Body of pancreas (tissue), 4 donors: Measurements from ENCODE around the gene ARHGDIA. TPM values are rescaled to one million over a fixed set of nuclear protein-coding genes. Genes with fewer than 3 reads are reported as not detected.

Experiments used
- ATAC-seq: fragments of 150-250 bp; one replicate; pipeline ENCODE4 v1.9.1; 2016
- DNase-seq, 4 donors: peaks; one replicate each; pipeline ENCODE4 v3.0.0-alpha.2; 2019
- H3K27ac ChIP-seq, 4 donors: fragments of 200-600 bp; sonication (generic); 1 replicate in 3 of 4; 2 replicates in 1 of 4; pipeline versions ENCODE4 v1.5.1 to v1.6.1; 2016 to 2019; ENCODE audit warnings: mild to moderate bottlenecking in 1 of 4, mixed read lengths in 1 of 4, moderate library complexity in 1 of 4
- H3K27me3 ChIP-seq, 2 donors: fragments of 200-600 bp; sonication (generic); one replicate each; pipeline ENCODE4 v1.6.0; 2016; ENCODE audit warnings: mild to moderate bottlenecking in 1 of 2
- H3K36me3 ChIP-seq, 2 donors: fragments of 200-600 bp; sonication (generic); replicated peaks in 1 of 2; 2 replicates each; pipeline ENCODE4 v1.5.1; 2016; ENCODE audit warnings: low read depth in 2 of 2; ENCODE audit not compliant: insufficient read depth in 1 of 2
- H3K4me1 ChIP-seq: fragments of 200-600 bp; sonication (generic); one replicate; pipeline ENCODE4 v1.6.0; 2016
- H3K4me3 ChIP-seq, 2 donors: fragments of 200-600 bp; sonication (generic); 1 replicate in 1 of 2; 2 replicates in 1 of 2; pipeline ENCODE4 v1.5.1; 2016 to 2019
- H3K9me3 ChIP-seq, 3 donors: fragments of 200-600 bp; sonication (generic); 1 replicate in 2 of 3; 2 replicates in 1 of 3; pipeline ENCODE4 v1.5.1; 2016
- POLR2A ChIP-seq, 3 donors: fragments of 450-650 bp; IDR thresholded peaks; one replicate each; pipeline ENCODE4 v1.6.1; 2016; ENCODE audit warnings: antibody characterized with exemption in 3 of 3, mild to moderate bottlenecking in 2 of 3
- WGBS, 2 donors: methylation state at CpG; one replicate each; pipeline ENCODE4 v1.1.5; 2017; 5-methylcytosine and 5-hydroxymethylcytosine counted together
- intact Hi-C: fragments of 100-400 bp; cut with DNase I; formaldehyde crosslinking; loops from one replicate; pipeline ENCODE4 v1.15.1; 2023
- total RNA-seq, 2 donors: library from RNA; depleted of rRNA; stranded (reverse); fragments of >200 nt; gene quantifications; one replicate each; pipeline ENCODE4 v1.1.0, GENCODE V29; 2016
- TF ChIP-seq, protein P1 (sequence below), 7 experiments: fragments of 450-650 bp in 4 of 7; fragments of 200-600 bp in 3 of 7; sonication (generic) in 3 of 7; IDR thresholded peaks; one replicate each; pipeline ENCODE4 v1.5.1; 2016 to 2019; ENCODE audit warnings: antibody characterized with exemption in 7 of 7

The ARHGDIA gene
- total RNA-seq, 2 donors from 2014 or later: 109 to 141 TPM

DNA sequence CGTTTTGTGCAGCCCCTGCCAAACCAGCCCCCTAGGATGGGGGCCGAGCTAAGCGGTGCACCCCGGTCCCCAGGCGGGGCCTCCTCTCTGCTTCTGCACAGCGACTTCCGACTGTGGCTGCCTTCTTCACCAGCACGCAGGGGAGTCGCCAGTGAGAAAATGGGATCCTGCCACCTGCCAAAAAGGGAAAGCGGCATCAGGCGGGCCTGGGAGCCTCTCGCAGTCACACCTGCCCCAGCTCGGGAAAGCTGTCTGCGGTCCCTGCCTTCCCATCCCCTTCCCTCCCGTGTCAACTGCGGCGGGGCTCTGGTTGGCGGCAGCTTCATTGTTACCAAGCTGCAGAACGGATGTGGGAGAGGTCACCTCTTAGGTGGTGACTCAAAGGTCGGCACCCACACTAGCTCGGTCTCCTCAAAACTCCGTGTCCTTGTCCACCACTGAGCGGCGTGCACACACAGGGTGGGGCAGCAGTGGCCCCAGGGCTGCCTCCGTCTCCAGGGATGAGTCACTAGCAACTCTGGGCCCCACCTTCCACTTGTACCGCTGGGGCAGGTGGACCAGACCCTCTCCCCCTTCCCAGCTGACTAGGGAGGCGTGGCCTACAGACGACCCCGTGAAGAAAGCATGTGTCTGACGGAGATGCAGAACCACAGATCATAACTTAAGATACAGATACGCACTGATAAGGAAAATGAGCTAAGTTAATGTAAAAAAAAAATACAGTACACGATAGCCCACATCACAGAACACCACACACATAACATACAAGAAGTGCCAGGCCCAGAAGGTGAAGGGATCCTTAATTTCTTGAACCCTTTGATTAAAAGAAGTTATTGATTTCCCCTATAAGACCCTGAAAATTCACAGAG lies 41.5 kb upstream of the ARHGDIA start:
- 88 to 95% methylated on average over 29 to 32 of the region's 32 CpGs for WGBS, 2 donors
- Histone ChIP-seq H3K36me3 (peaks cover 6 to 16% of the 10 kb centered on the region in 2 donors), H3K27me3 (no peaks in the 10 kb centered on the region), H3K9me3 (no peaks in the 10 kb centered on the region), H3K4me1 (peaks cover 42% of the 10 kb centered on the region), H3K27ac (peak overlapping the region in 1 of 4 donors; percentile 72), H3K4me3 (no peak overlapping the region)
- ATAC-seq: no peak
- no peak for TF ChIP-seq POLR2A (IDR thresholded peaks at IDR 0.05)
- TF ChIP-seq, protein P1, sequence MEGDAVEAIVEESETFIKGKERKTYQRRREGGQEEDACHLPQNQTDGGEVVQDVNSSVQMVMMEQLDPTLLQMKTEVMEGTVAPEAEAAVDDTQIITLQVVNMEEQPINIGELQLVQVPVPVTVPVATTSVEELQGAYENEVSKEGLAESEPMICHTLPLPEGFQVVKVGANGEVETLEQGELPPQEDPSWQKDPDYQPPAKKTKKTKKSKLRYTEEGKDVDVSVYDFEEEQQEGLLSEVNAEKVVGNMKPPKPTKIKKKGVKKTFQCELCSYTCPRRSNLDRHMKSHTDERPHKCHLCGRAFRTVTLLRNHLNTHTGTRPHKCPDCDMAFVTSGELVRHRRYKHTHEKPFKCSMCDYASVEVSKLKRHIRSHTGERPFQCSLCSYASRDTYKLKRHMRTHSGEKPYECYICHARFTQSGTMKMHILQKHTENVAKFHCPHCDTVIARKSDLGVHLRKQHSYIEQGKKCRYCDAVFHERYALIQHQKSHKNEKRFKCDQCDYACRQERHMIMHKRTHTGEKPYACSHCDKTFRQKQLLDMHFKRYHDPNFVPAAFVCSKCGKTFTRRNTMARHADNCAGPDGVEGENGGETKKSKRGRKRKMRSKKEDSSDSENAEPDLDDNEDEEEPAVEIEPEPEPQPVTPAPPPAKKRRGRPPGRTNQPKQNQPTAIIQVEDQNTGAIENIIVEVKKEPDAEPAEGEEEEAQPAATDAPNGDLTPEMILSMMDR (IDR thresholded peaks at IDR 0.05): no peak
- intact Hi-C loops: no loop called here
- DNase-seq: no peak

DNA sequence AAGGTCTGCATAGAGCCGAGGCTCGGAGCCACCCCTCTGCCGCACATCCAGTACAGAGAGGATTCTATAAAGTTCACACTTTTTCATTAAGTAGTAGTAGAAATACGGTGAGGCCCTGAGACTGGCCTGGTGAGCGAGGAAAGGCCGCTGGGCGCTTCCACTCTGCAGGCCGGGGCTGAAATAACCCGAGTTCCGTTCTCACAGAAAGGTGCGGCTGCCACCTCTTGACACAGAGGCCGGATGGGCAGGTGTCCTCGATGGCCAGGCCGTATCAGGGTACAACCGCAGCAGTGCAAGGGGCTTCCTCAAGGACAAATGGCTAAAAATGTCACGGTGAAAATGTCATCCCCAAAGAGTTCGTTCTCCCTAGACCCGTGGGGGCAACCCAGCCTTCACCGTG lies 40.8 kb upstream of the ARHGDIA start:
- Histone ChIP-seq H3K4me3 (no peak overlapping the region), H3K9me3 (no peaks in the 10 kb centered on the region), H3K4me1 (peaks cover 38% of the 10 kb centered on the region), H3K36me3 (peaks cover 6 to 16% of the 10 kb centered on the region in 2 donors), H3K27ac (peak overlapping the region in 3 of 4 donors; percentile 56 to 72 (median 65)), H3K27me3 (no peaks in the 10 kb centered on the region)
- DNase-seq (no peak), ATAC-seq (no peak)
- intact Hi-C loops: no loop called here
- WGBS, 2 donors: 70 to 75% methylated on average over 13 to 19 of the region's 19 CpGs
- no peak for TF ChIP-seq POLR2A (IDR thresholded peaks at IDR 0.05)
- TF ChIP-seq, protein P1 (IDR thresholded peaks at IDR 0.05): no peak

DNA sequence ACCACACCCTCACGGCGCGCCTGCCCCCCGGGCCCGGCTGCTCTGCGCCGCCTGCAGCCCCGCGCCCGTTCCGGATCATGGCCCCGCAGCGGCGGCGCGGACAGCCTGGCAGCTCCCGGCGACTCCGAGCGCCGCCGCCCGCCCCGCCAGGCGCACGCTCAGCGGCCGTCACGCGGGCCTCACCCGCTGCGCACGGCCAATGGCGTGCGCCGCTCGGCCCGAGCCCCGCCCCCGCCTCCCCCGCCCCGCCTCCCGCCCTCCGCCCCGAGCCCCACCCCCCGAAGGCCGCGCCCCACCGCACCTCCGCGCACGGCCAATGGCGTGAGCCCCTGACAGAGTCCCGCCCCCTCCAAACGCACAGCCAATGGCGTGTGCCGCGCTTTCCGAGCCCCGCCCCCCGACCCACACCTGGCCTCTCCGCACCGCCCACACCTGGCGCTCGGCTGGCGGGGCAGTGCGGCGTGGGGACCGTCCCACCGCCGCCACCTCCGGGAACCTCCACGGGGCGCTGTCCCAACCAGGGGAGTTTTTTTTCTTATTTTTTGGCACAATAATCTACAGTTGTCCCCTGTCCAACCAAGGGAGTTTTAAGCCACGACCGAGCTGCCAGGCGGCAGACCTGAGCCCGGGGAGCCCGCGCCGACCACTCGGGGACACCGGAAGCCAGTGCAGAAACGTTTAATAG lies 40.3 kb upstream of the ARHGDIA start, which contains the start of gene PCYT2:
TSS of gene PCYT2 (minus strand) at position 123 of the 685 bp plus-strand sequence. CDS start at position 79, 44 bp downstream.
- Histone ChIP-seq H3K27ac (peak within 1 kb of the TSS; percentile 59 to 78 (median 73)), H3K4me1 (peaks cover 32% of the 10 kb centered on the region), H3K27me3 (no peaks in the 10 kb centered on the region), H3K36me3 (peaks cover 6 to 16% of the 10 kb centered on the region in 2 donors), H3K4me3 (peak within 1 kb of the TSS; percentile 62 to 69), H3K9me3 (no peaks in the 10 kb centered on the region)
- peak; percentile 97 to 98 (median 98) for DNase-seq
- peak; percentile 95 for ATAC-seq
- 3 to 4% methylated on average over 24 to 48 of the region's 84 CpGs for WGBS, 2 donors
- TF ChIP-seq, protein P1 (IDR thresholded peaks at IDR 0.05): peak; percentile 13 to 61 (median 49)
- no peak for TF ChIP-seq POLR2A (IDR thresholded peaks at IDR 0.05)
- intact Hi-C loops: no loop called here

DNA sequence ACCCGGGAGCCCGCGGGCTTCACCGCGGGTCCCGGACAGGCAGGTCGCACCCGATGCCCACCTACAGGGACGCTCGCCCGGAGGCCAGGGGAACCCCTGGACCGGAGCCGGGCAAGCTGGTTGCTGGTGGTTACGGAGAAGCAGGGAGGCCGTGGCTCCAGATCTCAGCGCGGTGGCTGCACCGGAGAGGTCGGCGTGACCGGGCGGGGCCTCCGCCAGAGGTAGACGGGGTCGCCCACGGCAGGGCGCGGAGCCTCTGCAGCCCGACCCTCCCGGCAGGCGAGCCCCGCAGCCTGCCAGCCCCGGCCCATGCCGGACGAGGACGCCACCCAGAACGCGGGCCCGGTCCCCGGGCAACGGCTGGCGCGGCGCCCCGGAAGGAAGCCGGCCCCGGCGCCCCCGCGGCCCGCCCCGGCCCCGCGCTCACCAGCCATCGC lies 39.7 kb upstream of the ARHGDIA start:
- H3K4me3 ChIP-seq: peak overlapping the region; percentile 62 to 69
- peaks cover 27% of the 10 kb centered on the region for H3K4me1 ChIP-seq
- intact Hi-C loops: no loop called here
- peaks cover 6 to 16% of the 10 kb centered on the region in 2 donors for H3K36me3 ChIP-seq
- WGBS, 2 donors: 0% methylated on average over 32 of the region's 55 CpGs; no CpG with 5 or more reads in 1 of the 2 donors
- H3K9me3 ChIP-seq: no peaks in the 10 kb centered on the region
- ATAC-seq (no peak), DNase-seq (peak in 2 of 4 donors; percentile 36 to 50)
- H3K27ac ChIP-seq: peak overlapping the region; percentile 59 to 78 (median 73)
- no peaks in the 10 kb centered on the region for H3K27me3 ChIP-seq
- TF ChIP-seq POLR2A (IDR thresholded peaks at IDR 0.05): no peak
- TF ChIP-seq, protein P1 (IDR thresholded peaks at IDR 0.05): no peak
